ENCODE data around the gene CORO6. TPM values are rescaled to one million over a fixed set of nuclear protein-coding genes. Genes with fewer than 3 reads are reported as not detected.

The CORO6 gene
- polyA plus RNA-seq, 3 donors: 1.7 to 3.2 (median 2.2) TPM

DNA sequence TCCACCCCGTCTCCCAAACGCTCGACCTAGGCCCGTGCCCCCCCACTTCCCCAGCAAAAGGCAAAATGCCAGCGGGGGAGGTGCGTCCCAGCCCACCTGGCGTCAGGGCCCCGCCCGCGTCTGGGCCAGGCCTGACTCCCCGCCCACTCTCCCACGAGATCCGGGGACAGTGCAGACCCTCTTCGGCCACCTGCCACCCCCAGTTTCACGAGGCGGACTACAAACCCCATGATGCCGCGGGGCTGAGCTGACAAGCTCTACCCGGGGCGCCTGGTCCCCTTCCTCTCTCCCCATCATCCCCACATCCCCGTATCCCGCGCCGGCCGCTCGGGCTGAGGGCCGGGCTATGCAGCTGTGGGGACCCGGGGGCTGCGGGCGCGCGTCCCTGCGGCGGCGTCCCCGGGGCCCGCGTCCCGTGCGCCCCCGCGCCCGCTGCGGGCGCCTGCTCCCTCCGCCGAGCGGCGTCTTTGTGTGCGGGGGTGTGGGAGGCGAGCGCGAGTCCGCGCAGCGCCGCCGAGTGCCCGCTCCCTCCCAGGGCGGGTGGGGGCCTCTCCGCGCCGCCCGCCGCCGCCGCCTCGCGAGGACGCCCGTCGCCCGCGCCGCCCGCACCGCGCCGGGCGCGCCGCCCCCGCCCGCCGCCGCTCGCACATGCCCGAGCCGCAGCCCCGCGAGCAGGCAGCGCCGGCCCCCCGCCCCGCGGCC lies 29.7 kb downstream of the CORO6 start, which contains the start of gene ANKRD13B:
TSS of gene ANKRD13B (plus strand) at position 283 of the 702 bp plus-strand sequence. CDS start 490 bp downstream, outside the sequence.
- no peak for DNase-seq (ENCODE audit: low read depth in 3 of 3, low spot score in 2 of 3)

DNA sequence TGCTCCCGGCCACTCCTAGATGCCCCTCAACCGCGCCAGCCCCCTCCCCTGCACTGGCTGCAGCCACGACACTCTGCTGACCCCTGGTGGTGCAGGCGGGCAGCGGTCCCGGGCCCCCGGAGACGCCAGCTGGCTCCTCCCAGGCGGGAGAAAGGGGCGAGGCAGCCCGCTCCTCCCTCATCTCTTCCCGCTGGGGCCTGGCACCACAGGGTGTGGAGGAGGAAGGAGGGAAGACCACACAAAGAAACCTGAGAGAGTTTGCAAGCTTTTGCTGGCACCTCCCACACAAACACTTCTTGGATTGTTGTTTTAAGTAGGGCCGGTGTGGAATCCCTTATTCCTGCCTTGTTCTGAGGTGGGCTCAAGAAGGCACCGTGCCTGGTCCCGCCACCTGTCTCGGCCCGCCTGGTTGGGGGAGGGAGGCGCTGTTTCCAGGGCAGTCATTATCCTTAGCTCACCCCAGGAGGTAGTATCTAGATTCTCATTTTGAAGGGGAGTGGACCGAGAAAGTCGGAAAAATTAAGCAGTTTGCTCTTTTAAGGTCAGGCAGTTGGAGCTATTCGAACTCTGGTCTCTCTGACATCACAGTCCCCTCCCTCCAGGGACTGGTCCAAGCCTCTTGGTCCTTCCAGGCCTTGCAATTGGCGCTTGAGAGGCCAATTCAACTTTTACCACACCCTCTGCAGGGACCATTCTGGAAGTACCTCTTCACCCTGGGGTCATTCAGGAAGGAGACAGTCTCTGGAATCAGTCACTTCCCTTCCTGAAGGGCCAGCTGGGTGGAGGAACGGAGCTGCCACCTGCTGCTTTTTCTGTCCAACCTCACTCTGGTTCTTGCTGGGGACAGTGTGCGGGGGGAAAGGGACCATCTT lies 30.7 kb downstream of the CORO6 start:
- peak in 1 of 3 donors; percentile 87 for DNase-seq (ENCODE audit: low read depth in 3 of 3, low spot score in 2 of 3)

DNA sequence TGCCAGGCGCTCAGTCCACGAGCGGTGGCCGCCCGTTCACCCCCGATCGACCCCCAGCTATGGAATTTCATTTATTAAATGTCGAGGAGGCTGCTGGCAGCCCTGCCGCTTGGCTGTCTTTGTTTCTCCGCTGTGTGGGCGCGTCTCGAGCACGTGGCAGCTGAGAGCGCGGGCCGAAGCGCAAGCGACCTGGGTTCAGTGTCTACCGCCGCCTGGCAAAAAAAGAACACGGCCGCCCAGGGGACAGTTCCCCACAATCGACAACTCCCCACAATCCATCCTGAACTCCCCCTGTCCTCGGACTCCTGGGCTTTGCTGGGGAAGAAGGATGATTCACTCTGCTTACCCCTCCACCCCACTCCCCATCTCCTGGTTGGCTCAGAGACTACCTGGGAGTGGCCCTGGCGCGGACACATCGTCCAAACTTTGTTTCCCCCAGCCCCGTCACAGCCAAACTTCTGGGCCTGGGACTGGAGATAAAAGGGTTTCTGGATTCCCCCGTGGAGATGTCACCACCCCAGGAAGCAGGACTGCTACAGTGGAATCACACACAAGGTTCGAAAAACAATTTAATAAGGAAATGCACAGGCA lies 31.5 kb downstream of the CORO6 start:
- no peak for DNase-seq (ENCODE audit: low read depth in 3 of 3, low spot score in 2 of 3)

DNA sequence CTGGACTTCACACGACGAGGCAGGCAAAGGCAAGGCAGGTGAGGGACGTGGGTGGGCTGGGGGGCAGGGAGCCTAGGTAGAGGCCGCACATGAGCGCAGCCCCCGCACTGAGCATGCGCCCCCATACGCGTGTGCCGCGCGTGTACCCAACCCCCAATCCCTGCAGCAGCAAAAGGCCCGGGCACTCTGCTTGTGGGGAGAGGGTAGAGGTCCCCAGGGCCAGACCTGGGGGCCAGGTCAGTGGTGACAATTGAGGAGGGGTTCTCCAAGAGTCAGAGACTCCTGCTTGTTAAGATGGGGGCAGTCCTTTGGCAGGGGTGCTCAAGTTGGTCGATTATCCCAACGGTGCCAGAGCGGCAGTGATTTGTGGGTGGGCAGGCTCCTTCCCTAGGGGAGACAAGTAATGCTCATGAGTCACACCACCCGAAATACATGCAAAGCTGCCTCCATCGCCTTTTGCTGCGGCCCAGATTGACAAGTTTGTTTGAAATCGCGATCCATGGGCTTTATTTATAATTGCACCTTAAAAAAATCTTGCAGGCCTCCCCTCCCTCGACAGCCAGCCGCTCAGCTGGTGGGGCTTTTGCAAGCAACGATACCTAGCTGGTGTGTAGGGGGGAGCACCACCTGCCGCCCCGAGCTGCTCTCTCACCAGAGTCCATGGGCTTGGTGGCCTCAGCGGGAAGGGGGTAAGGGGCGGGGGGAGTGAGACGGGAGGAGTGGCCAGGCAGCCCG lies 32.1 kb downstream of the CORO6 start:
- DNase-seq (ENCODE audit: low read depth in 3 of 3, low spot score in 2 of 3): no peak

DNA sequence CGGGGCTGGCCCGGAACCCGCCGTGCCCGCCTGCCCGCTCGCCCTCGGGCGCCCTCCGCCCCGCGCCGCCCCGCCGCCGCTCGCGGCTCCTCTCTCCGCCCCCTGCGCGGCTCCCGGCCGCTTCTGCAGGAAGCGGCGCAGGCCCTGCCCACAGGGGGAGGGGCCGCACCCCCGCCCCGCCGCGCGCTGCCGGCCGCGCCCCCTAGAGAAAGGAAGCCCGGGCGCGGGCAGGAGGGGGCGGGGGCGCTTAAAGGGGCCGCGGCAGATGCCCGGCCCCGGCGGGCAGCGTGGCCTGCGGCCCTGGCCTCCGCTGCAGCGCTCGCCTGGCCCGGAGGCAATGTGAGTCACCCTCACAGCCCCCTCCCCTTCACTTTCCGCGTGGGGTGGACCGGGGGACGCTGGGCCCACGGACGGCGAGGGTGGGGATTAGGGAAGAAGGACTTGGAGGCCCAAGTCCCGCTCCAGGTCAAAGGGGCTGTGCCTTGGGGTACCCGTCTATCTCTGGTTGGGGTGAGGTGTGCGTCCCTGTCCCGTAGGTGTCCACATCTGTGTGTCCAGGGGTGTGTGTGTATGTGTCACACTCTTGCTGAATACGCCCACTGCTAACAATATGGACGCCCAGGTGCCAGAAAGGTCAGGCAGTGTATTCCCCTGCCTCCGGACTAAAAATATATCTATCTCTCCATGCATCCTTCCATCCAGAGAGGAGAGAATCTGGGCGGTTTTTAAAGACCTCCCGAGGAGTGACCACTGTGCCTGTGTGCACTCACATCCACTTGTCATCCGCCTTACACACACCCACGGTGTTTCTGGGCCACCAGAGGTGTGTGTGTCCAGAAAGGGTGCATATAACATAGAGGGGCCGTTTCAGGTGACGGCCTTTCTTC lies 32.9 kb downstream of the CORO6 start, which contains the start of gene GIT1:
TSS of gene GIT1 (minus strand) at position 125 of the 887 bp plus-strand sequence. CDS start 270 bp downstream, outside the sequence.
- DNase-seq (ENCODE audit: low read depth in 3 of 3, low spot score in 2 of 3): no peak

DNA sequence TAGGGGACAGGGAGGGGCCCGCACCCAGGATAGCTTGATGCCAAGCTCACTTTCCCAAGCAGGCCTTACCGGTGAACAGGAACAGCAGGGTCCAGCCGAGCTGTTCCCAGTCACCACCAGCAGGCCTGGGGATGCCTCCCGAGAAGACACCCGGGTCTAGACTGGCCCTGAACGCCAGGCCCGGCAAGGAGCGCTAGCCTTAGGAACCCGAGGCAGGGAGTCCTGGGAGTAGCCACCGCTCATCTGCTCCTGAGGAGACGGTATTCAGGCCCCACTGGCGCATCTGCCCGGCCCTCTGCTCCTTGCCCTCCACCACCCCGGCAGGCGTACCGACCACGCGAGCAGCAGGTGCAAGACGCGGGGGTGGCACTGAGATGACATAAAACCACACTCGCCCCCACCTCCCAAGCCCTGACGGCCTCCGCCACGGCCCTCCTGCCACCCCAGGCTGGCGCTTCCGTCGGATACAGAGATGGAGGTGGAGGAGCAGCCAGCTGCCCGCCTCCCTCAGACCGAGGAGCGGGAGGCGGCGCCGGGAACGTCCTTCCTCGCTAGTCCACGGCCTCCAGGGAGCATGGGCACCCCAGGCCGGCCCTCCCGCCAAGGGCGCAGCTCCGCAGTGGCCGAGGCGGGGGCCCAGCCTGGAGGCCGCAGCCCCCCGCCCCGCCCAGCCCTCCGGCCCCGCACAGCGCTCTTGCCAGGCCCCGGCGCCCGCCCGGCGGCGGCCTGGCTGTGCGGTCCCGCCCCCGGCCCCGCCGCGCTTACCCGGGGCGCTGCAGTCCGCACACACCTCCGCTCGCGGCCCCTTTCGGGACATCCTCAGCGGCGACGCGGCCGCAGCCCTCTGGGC lies 33.9 kb downstream of the CORO6 start:
- DNase-seq (ENCODE audit: low read depth in 3 of 3, low spot score in 2 of 3): no peak

DNA sequence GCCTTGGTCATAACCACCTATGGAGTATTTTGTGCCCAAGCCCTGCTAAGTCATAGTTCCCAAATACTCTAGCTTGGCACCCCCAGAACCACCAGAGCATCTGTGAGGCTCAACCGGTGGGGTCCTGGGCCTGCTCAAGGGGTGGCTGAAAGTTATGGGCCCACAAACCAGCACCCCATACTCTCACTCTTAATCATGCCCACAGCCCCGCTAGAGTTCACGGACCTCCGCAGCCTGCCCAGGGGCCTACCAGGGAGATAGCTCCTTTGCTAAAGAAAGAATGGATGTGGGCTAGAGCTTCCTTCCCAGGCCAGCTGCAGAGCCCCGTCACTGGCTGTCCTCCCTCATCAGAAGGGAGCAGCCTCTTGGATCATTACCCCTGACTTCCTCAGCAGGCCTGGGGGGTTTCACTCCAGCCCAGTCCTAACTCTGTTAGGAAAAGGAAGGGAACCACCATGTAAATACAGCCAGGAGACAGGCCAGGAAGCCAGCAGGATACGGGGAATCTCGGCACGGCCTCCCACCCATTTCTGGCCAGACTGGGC lies 34.6 kb downstream of the CORO6 start:
- DNase-seq (ENCODE audit: low read depth in 3 of 3, low spot score in 2 of 3): no peak

DNA sequence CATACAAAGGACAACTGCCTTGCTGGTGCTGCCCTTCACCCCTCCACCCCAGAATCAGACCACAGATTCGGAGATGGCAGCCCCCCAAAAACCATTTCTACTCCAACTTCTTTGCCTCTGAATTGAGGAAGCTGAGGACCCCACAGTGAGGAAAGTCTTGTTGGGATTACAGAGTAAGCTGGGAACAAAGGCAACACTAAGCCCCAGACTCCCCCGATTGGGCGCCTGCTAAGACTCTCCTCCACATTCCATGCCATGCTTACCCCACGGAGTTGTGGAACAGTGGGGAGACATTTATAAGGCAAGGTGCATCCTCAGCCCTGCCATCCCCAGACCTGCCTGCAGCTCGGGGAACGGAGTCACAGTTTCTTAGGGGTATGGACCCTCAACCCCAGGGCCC lies 35.1 kb downstream of the CORO6 start:
- DNase-seq (ENCODE audit: low read depth in 3 of 3, low spot score in 2 of 3): no peak

DNA sequence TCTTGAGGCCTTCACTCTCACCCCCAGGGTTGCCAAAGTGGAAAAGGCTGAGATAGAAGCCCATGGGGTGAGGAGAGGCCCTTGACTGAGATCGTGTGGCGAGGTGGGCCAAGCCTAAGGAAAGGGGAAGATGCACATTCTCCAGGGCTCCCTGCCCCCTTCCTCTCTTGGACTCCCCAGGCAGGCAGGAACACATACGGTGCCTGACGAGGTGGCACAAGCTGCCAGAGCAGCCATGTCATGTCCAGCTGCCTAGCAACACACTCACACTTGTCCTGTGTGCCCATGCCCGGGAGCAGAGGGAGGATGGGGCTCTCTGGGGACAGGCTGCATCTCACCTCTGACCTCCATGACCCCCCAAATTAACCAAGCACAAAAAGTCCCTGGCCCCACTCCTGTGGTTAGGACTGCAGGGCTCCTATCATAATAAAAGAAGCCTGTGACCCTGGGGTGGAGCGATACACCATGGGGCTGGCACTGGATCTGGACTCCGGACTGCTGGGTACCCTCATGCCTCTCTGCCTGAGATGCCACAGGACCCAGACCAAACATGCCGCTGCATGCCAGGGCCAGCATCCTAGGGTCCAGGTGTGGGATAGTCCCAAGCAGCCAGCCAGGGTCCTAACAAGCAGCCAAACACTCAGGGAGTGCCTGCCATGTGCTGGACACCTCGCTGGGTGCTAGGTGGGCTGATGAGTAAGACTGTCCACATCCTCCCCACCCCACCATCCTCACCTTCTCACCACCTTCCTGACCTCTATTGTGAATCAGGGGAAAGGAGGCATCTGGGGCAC lies 35.8 kb downstream of the CORO6 start:
- no peak for DNase-seq (ENCODE audit: low read depth in 3 of 3, low spot score in 2 of 3)

DNA sequence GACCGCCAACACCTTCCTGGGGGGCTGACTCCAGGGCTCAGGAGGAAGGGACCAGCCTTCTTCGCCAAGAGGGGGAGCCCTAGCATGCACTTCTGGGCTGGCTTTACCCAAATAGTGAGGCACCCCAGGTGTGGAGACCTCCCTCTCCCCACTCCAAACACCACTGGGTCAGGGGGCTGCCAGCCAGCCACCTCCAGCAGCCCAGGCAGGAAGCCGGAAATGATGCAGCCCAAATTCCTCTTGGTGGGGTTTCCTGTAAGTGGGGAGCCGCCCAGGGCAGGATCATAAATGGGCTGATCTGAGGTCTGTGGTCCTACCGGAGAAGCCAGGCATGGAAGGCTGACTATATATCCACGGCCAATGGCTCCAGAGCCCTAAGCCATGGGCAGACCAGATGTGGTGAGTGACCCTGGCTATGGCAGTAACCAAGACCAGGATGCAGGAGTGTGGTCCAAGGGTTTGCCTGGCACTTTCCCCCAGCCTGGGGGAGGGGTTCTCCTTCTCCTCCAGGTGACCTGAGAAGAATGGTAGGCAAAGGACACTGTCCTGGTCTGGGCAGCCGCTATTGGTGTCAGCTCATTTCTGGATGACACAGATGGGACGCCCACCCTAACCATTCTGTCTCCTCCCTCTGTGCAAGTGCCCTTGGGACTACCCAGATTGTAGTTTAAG lies 37.5 kb downstream of the CORO6 start:
- no peak for DNase-seq (ENCODE audit: low read depth in 3 of 3, low spot score in 2 of 3)

DNA sequence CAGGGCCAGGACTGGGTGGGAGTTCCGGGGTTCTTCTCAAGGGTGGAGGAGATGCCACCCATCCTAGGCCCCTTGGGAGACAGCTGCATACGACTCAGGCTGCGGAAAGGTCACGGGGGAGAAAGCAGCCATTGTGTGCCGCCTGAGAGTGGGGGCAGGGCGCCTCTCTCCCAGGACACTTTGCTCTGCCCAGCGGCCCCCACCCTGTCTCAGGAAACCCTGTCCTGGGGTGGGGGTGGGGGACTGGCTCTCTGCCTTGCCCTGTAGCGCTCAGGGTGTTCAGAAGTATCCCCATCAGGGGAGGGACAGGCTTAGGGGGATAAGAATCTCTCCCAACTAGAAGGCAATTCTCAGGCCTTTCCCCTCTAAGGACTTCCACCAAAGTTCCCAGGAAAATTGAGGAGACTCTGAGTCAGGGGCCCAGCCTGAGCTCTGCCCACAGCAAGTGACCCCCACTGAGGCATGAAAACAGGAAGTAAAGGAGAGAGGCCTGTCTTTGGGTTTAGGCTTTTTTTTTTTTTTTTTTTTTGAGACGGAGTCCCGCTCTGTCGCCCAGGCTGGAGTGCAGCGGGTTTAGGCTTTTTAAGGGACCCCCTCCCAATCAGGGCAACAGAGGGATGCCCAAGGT lies 38.1 kb downstream of the CORO6 start:
- DNase-seq (ENCODE audit: low read depth in 3 of 3, low spot score in 2 of 3): no peak

DNA sequence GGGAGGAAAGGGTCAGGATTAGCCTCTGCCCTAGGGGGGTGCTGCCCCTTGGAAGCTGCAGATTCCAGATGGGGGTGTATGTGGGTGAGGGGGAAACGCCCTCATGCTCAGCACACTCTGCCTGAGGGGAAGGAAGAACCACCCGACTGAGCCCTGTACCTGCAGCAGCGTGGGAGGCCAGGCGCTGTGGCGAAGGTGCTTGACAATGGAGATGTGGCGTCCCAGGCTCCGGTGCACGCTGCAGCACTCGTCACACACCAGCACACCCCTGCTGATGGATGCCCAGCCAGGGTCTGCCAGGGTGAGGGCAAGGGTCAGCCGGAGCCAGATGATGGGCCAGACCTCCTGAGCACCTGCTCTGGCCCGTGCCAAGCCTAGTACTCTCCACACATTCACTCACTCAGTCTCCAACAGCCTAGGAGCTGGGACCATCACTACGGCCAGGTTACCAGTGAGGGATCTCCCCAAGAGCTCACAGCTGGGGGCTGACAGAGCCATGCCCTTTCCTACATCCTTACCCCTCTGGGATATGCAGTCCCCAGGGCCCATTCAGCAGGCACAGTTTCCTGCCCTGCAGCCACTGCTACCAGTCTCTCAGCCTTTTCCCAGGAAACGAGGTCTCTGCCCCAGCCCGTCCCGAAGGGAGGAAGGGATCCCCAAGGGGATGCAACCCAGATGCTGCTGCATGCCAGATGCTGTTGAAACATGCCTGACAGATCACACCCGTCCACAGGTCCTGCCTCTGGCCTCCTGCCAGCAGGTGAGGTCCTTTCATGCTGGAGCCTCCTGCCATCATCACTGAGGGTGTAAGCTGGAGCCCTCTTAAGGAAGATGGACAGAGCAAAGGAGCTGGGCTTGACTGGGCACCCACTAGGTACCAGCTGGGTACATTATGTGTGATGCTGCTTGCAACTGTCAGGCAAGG lies 39.1 kb downstream of the CORO6 start:
- DNase-seq (ENCODE audit: low read depth in 3 of 3, low spot score in 2 of 3): no peak

DNA sequence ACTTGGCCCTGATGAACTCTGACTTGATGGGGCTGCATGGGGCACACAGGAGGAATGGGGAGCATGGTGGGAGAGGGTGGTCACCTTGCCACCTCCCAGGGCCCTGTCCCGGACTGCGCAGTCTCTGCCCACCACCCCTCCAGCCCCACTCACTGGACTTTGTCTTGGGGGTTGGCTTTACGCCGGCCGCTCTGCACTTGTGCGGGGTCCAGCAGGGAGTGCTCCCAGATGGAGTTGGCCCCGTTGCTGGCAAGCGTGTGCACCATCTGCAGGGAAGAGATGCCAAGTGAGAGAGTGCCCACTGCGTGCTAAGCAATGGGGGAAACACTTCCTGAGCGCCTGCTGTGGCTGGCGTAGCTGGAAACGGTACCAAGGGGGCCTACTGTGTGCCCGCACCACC lies 39.9 kb downstream of the CORO6 start:
- DNase-seq (ENCODE audit: low read depth in 3 of 3, low spot score in 2 of 3): no peak

DNA sequence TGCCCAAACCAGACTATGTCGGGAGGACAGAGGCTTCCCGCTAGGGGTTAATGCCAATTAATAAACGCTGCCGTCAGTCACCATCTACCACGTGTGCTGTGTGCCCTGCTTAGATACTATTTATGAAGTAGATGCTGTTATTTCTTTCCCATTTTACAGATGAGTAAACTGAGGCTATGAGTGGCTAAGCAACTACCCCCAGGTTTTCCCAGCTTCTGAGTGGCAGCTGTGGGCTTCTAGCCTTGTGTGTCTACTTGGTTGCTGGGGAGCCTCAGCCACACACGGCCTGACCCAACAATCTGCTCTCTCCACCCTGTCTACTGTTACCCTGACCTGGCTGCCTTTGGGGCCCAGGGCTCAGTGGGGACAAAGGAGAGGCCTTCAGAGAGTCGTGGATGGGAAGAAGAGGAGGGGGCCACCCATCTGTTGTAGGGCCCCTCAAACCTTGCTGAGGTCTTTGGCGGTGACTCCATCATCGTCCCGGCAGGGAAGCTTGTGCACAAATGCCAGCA lies 40.4 kb downstream of the CORO6 start:
- DNase-seq (ENCODE audit: low read depth in 3 of 3, low spot score in 2 of 3): no peak

DNA sequence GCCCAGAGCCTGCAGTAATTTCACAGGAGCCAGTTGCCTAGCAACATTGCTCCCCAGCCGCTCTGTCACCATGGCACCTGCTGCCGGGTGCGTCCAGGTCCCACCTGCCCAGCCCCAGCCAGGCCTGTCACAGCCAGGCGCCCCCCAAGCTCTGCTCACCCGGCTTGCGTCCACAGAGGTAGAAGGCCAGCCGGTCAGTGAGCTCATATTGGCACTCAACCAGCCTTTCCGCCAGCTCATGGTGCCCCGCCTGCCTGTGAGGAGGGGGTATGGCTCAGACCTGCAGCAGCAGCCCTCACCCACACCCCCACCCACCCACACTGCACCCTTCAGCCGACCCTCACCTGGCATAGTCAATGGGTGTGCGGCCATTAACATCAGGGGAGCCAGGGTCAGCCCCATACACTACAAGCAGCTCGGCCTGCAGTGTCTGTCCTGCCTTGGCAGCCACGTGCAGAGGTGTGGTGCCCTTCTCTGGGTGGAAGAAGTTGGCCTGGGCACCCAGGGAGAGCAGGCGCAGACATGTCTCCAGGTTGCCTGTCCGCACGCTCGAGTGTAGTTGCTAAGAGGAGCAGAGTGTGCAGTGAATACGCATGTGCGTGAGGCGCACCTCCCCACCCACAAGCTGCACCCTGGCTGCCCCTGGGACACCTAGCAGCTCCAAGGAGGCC lies 41.0 kb downstream of the CORO6 start:
- no peak for DNase-seq (ENCODE audit: low read depth in 3 of 3, low spot score in 2 of 3)
